Measurements from ENCODE around the gene C1QTNF4.
"Not testable (repeated sequence)": the region's sequence is repeated elsewhere in the genome, so short reads cannot be mapped to it uniquely, and the experiment has no call there.

Gene C1QTNF4

GRCh38 chr11:47565340-47566148, 28.7 kb downstream of the C1QTNF4 start, which contains the start of gene PTPMT1:
PTPMT1 (plus strand) TSS chr11:47565599; CDS start chr11:47565623, 24 bp downstream.
- DNase-seq (ENCODE audit: low spot score) = peak; percentile 74

GRCh38 chr11:47564933-47565339, 29.3 kb downstream of the C1QTNF4 start:
- DNase-seq (ENCODE audit: low spot score) = no peak

- DNase-seq (ENCODE audit: low spot score) = not testable (repeated sequence)
Observed at GRCh38 chr11:47564366-47564765, 29.8 kb downstream of the C1QTNF4 start.

GRCh38 chr11:47562393-47562792, 31.8 kb downstream of the C1QTNF4 start:
- DNase-seq (ENCODE audit: low spot score) = not testable (repeated sequence)

GRCh38 chr11:47560426-47560825, 33.8 kb downstream of the C1QTNF4 start:
- DNase-seq (ENCODE audit: low spot score) = no peak

GRCh38 chr11:47558695-47559094, 35.5 kb downstream of the C1QTNF4 start:
- no peak for DNase-seq (ENCODE audit: low spot score)

- not testable (repeated sequence) for DNase-seq (ENCODE audit: low spot score)
Observed at GRCh38 chr11:47557004-47557403, 37.2 kb downstream of the C1QTNF4 start.

GRCh38 chr11:47553406-47553743, 40.8 kb downstream of the C1QTNF4 start:
- no peak for DNase-seq (ENCODE audit: low spot score)

GRCh38 chr11:47552566-47553405, 41.4 kb downstream of the C1QTNF4 start, which contains the start of gene CELF1:
CELF1 (minus strand) TSS chr11:47553132; CDS start chr11:47499523, 53,609 bp downstream.
- peak; percentile 89 for DNase-seq (ENCODE audit: low spot score)

- DNase-seq (ENCODE audit: low spot score) = peak; percentile 53
Observed at GRCh38 chr11:47552056-47552565, 42.1 kb downstream of the C1QTNF4 start.

- DNase-seq (ENCODE audit: low spot score) = peak; percentile 74
Observed at GRCh38 chr11:47551086-47551485, 43.1 kb downstream of the C1QTNF4 start.

- no peak for DNase-seq (ENCODE audit: low spot score)
Observed at GRCh38 chr11:47550288-47551047, 43.7 kb downstream of the C1QTNF4 start.

- not testable (repeated sequence) for DNase-seq (ENCODE audit: low spot score)
Observed at GRCh38 chr11:47546274-47546673, 47.9 kb downstream of the C1QTNF4 start.

- DNase-seq (ENCODE audit: low spot score) = no peak
Observed at GRCh38 chr11:47545298-47545697, 48.9 kb downstream of the C1QTNF4 start.

- no peak for DNase-seq (ENCODE audit: low spot score)
Observed at GRCh38 chr11:47541070-47541469, 53.1 kb downstream of the C1QTNF4 start.

- DNase-seq (ENCODE audit: low spot score) = no peak
Observed at GRCh38 chr11:47539681-47540039, 54.6 kb downstream of the C1QTNF4 start.

All from RKO (cell line).